ACC112 (cell line): Measurements from ENCODE around the gene RFPL4A.
"Not testable (repeated sequence)": the region's sequence is repeated elsewhere in the genome, so short reads cannot be mapped to it uniquely, and the experiment has no call there.

Source experiments
- H2AFZ ChIP-seq: fragments of 200-600 bp; sonication (generic); one replicate; pipeline ENCODE4 v1.6.0; 2017; ENCODE audit warnings: antibody characterized with exemption, low read length; ENCODE audit not compliant: unreplicated experiment
- H3K27ac ChIP-seq: fragments of 200-600 bp; sonication (generic); 2 replicates; pipeline ENCODE4 v1.5.1; 2014; ENCODE audit warnings: low read depth, mild to moderate bottlenecking, antibody characterized with exemption, low read length, moderate library complexity
- H3K27me3 ChIP-seq: fragments of 200-600 bp; sonication (generic); 2 replicates; pipeline ENCODE4 v1.6.1; 2014; ENCODE audit warnings: mild to moderate bottlenecking, antibody characterized with exemption, low read length, moderate library complexity, mixed read lengths; ENCODE audit not compliant: insufficient read depth
- H3K36me3 ChIP-seq: fragments of 200-600 bp; sonication (generic); 2 replicates; pipeline ENCODE4 v1.6.1; 2016; ENCODE audit warnings: mild to moderate bottlenecking, antibody characterized with exemption, low read length, moderate library complexity, mixed read lengths; ENCODE audit not compliant: insufficient read depth
- H3K4me1 ChIP-seq: fragments of 200-600 bp; sonication (generic); one replicate; pipeline ENCODE4 v1.6.1; 2016; ENCODE audit warnings: low read length, mixed read lengths; ENCODE audit not compliant: insufficient read depth, unreplicated experiment, control insufficient read depth
- H3K4me3 ChIP-seq: fragments of 200-600 bp; sonication (generic); 2 replicates; pipeline ENCODE4 v1.5.1; 2014; ENCODE audit warnings: mild to moderate bottlenecking, low read depth, low read length
- H3K79me2 ChIP-seq: fragments of 200-600 bp; sonication (generic); one replicate; pipeline ENCODE4 v1.6.0; 2016; ENCODE audit warnings: low read length; ENCODE audit not compliant: control insufficient read depth, unreplicated experiment, insufficient read depth

RFPL4A gene

DNA sequence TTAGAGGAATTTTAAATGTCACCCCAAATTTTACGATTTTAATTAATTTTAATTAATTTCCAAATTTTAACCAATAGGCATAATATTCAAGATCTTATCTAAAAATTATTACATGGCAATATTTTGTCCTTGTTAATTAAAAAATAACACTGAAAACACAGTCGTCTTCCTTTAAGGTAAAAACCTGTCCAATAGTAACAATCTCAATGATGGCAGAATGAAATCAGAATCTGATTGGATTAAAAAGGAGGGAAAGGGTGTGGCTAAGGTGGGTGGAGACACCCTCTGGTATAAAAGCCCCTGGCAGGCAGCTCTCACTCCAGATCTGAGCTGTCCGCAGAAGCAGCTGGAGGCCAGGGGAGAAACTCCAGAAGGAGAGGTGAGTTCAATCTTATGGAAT, at the start of gene RFPL4A:
Gene RFPL4A, plus strand, starts transcription at position 301 of the 400 bp plus-strand sequence. CDS start 2,704 bp downstream, outside the sequence.
- not testable (repeated sequence) for H3K4me1 ChIP-seq, H3K4me3 ChIP-seq, H3K79me2 ChIP-seq, H2AFZ ChIP-seq, H3K27me3 ChIP-seq, H3K36me3 ChIP-seq, H3K27ac ChIP-seq

DNA sequence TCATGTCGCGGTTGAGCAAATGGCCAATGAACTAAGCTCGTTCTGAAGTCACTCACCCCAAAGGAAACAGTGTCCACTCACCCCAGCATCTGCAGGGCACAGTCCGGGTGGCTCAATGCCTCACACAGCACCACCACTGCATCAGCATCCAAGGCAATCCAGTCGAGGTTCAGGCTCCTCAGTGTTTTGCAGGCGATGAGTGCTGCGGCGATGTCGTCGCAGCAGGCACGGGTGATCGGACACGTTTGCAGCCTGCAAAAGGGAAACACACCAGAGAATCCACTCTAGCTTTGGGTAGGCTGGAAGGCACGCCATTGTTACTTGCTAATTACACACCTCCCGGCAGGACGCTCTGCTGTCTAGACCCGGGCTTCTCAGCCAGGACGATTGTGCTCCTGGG, 47.2 kb upstream of the RFPL4A start:
- H3K36me3 ChIP-seq = no peaks in the 10 kb centered on the region
- H3K27ac ChIP-seq = no peak overlapping the region
- H3K27me3 ChIP-seq = no peaks in the 10 kb centered on the region
- no peak overlapping the region for H3K4me3 ChIP-seq
- no peak overlapping the region for H2AFZ ChIP-seq
- no peaks in the 10 kb centered on the region for H3K4me1 ChIP-seq
- no peaks in the 10 kb centered on the region for H3K79me2 ChIP-seq

DNA sequence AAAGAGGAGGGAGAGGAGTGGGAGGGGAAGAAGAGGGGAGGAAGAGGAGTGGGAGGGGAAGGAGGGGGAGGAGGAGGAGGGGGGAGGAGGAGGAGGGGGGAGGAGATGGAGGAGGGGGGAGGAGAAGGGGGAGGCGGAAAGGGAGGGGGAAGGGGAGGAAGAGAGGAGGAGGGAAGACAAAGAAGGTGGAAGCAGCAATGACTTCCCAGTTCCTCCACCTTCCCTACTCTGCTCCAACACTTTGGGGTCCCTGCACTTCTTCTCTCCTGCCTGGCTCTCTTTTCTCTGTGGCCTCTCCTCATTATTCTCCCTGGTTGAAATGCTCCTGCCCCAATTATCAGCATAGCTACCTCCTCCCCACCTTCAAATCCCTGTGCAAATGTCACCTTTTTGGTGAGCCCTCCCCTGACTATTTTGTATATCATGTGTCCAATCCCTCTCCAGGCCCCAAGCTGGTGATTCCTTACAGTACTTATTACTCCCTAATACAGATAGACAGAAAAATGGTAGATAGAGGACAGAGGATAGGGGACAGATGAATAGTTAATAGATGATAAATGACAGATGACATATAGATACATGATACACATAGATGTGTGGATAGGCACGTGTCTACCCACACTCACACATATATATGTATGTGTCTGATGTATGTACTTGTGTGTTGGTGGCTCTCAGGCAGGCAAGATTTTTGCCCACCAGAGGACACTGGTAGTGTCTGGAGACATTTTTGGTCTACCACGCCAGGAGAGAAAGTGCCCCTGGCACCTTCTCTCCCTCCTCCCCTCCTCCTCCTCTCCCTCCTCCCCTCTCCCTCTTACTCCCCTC, 45.9 kb upstream of the RFPL4A start:
- Histone ChIP-seq H3K36me3 (no peaks in the 10 kb centered on the region), H3K4me1 (no peaks in the 10 kb centered on the region)

DNA sequence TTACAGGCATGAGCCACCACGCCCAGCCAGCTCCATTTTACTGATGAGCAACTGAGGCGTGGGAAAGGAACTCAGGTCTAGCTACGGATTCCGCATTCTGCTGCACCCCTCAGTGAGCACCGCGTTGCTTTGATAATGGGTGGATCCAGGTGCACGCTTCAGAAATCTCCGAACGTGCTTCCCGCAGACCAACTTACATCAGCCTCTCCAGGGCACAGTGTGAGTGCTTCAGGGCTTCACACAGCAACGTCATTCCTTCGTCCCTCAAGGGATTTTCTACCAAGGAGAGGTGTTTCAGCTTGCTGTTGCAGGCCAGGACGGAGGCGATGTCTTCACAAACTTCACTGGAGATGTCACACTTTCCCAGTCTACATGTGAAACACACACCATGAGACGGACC, 42.4 kb upstream of the RFPL4A start:
- no peaks in the 10 kb centered on the region for H3K79me2 ChIP-seq
- H2AFZ ChIP-seq = no peak overlapping the region
- no peaks in the 10 kb centered on the region for H3K4me1 ChIP-seq
- H3K4me3 ChIP-seq = no peak overlapping the region
- H3K27ac ChIP-seq = no peak overlapping the region
- 0 out of 2 replicates have a peak, but pooled peaks cover 2% of the 10 kb centered on the region for H3K27me3 ChIP-seq
- no peaks in the 10 kb centered on the region for H3K36me3 ChIP-seq

More for the DNA sequence above, 45.9 kb upstream of the RFPL4A start:
- Histone ChIP-seq H3K4me3 (no peak overlapping the region), H3K27me3 (no peaks in the 10 kb centered on the region), H2AFZ (no peak overlapping the region), H3K79me2 (no peaks in the 10 kb centered on the region), H3K27ac (no peak overlapping the region)

DNA sequence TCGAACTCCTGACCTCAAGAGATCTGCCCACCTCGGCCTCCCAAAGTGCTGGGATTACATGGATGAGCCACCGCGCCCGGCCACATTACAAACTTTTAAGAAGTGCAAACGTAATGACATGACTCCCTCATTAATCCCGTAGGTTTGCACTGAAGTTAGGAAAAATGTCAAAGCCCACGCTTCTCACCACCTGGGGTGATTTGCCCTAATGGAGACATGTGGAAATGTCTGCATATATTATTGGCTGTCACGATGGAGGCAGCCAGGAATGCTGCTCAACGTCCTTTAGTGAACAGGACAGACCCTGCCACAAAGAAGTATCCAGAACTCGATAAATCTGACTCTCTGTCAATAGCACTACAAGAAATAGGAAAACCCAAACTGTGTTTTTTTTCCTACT, 41.6 kb upstream of the RFPL4A start:
- Histone ChIP-seq H3K4me3 (no peak overlapping the region), H3K27ac (no peak overlapping the region), H3K27me3 (0 out of 2 replicates have a peak, but pooled peaks cover 2% of the 10 kb centered on the region), H3K79me2 (no peaks in the 10 kb centered on the region), H3K36me3 (no peaks in the 10 kb centered on the region), H3K4me1 (no peaks in the 10 kb centered on the region), H2AFZ (no peak overlapping the region)

DNA sequence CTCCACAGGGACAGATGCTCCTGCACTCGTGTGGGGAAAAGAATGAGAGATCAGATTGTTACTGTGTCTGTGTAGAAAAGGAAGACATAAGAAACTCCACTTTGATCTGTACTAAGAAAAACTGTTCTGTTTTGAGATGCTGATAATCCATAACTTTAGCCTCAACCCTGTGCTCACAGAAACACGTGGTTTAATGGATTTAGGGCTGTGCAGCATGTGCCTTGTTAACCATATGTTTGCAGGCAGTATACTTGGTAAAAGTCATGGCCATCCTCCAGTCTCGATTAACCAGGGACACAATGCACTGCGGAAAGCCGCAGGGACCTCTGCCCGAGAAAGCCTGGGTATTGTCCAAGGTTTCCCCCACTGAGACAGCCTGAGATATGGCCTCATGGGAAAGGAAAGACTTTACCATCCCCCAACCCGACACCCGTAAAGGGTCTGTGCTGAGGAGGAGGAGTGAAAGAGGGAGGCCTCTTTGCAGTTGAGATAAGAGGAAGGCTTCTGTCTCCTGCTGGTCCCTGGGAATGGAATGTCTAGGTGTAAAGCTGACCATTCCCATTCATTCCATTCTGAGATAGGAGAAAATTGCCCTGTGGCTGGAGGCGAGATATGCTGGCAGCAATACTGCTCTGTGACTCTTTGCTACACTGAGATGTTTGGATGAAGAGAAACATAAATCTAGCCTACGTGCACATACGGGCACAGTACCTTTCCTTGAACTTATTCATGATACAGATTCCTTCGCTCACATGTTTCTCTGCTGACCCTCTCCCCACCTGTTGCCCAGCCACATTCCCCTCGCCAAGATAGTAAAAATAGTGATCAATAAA, 40.8 kb upstream of the RFPL4A start:
- not testable (repeated sequence) for H3K79me2 ChIP-seq, H3K4me3 ChIP-seq, H3K27me3 ChIP-seq, H3K4me1 ChIP-seq, H3K36me3 ChIP-seq, H3K27ac ChIP-seq, H2AFZ ChIP-seq

DNA sequence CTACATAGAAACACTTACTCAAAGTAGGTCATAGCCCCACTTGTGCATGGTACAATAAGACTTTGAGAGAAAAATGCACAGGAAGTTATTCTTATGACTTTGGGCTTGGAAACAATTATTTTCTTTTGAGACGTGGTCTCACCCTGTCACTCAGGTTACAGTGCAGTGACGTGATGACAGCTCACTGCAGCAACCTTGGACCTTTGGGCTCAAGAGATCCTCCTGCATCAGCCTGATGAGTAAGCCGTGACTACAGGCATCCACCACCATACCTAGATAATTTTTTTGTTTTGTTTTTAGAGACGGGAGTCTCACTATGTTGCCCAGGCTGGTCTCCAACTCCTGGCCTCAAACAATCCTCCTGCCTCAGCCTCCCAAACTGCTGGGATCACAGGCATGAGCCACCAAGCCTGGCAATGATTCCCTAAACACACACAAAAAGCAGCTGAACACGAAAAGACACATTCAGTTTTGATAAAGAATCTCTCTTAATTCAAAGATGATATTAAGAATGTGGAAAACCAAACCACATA, 38.6 kb upstream of the RFPL4A start:
- no peak overlapping the region for H2AFZ ChIP-seq
- H3K27me3 ChIP-seq = 0 out of 2 replicates have a peak, but pooled peaks cover 2% of the 10 kb centered on the region
- no peaks in the 10 kb centered on the region for H3K79me2 ChIP-seq
- H3K4me1 ChIP-seq = no peaks in the 10 kb centered on the region
- H3K4me3 ChIP-seq = no peak overlapping the region
- H3K36me3 ChIP-seq = no peaks in the 10 kb centered on the region
- no peak overlapping the region for H3K27ac ChIP-seq

DNA sequence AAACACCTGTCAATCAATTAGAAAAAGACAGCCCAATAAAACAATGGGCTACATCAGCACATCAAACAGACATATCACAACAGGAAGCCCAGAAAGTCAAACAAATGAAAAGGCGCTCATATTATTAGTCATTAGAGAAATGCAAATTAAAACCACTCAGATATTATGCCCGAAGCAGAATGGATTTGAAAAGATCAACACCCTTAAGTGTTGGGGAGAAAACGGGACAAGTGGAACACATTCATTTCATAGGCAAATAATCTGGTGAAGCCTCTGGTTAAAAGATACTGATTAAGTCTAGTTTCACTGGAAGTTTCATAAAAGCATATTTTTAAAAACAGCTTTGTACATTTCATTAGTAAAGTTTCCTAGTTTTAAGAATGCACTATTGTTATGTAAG, 38.1 kb upstream of the RFPL4A start:
- H2AFZ ChIP-seq = no peak overlapping the region

DNA sequence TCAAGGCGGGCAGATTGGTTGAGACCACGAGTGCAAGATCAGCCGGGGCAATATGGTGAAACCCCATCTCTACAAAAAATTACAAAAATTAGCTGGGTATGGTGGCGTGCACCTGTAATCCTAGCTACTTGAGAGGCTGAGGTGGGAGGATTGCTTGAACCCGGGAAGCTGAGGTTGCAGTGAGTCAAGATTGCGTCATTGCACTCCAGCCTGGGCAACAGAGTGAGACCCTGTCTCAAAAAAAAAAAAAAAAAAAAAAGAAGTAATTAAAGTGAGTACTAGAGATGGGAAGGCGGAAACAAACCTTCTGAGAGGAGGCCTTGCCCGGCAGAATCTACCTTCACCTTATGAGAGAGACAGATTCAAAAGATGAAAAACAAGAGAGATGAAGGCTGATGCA, 35.4 kb upstream of the RFPL4A start:
- Histone ChIP-seq H3K4me1 (no peaks in the 10 kb centered on the region), H3K79me2 (no peaks in the 10 kb centered on the region), H3K27ac (no peak overlapping the region), H3K27me3 (0 out of 2 replicates have a peak, but pooled peaks cover 2% of the 10 kb centered on the region), H2AFZ (no peak overlapping the region), H3K4me3 (no peak overlapping the region), H3K36me3 (no peaks in the 10 kb centered on the region)

More for the DNA sequence above, 38.1 kb upstream of the RFPL4A start:
- Histone ChIP-seq H3K36me3 (no peaks in the 10 kb centered on the region), H3K4me3 (no peak overlapping the region), H3K27me3 (0 out of 2 replicates have a peak, but pooled peaks cover 2% of the 10 kb centered on the region), H3K79me2 (no peaks in the 10 kb centered on the region), H3K4me1 (no peaks in the 10 kb centered on the region), H3K27ac (no peak overlapping the region)

DNA sequence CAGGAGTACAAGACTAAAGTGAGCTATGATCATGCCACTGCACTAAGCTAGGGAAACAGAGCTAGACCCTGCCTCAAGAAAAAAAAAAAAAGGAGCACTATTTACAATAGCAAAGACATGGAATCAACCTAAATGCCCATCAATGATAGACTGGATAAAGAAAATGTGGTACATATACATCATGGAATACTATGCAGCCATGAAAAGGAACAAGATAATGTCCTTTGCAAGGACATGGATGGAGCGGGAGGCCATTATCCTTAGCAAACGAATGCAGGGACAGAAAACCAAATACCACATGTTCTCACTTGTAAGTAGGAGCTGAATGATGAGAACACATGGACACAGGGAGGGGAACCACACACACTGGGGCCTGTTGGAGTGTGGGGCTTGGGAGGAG, 28.5 kb upstream of the RFPL4A start:
- not testable (repeated sequence) for H3K4me1 ChIP-seq, H2AFZ ChIP-seq, H3K79me2 ChIP-seq, H3K4me3 ChIP-seq, H3K36me3 ChIP-seq, H3K27ac ChIP-seq, H3K27me3 ChIP-seq
